Suprapubic skin (tissue), 3 donors: ENCODE results near the gene ZNF229.

Source experiments
- CTCF ChIP-seq, 2 donors: fragments of 200-600 bp in 1 of 2; fragments of 450-650 bp in 1 of 2; sonication (generic) in 1 of 2; IDR thresholded peaks; one replicate each; pipeline ENCODE4 v1.5.1; 2016 to 2019; ENCODE audit warnings: antibody characterized with exemption in 2 of 2, mild to moderate bottlenecking in 1 of 2, moderate library complexity in 1 of 2
- EP300 ChIP-seq: sonication (generic); formaldehyde crosslinking; IDR thresholded peaks from one replicate; pipeline ENCODE4 v1.6.1; 2017; ENCODE audit warnings: antibody characterized with exemption
- POLR2A ChIP-seq, 2 donors: fragments of 450-650 bp; IDR thresholded peaks; one replicate each; pipeline ENCODE4 v1.6.1; 2017; ENCODE audit warnings: antibody characterized with exemption in 2 of 2, mild to moderate bottlenecking in 2 of 2, moderate library complexity in 2 of 2

DNA sequence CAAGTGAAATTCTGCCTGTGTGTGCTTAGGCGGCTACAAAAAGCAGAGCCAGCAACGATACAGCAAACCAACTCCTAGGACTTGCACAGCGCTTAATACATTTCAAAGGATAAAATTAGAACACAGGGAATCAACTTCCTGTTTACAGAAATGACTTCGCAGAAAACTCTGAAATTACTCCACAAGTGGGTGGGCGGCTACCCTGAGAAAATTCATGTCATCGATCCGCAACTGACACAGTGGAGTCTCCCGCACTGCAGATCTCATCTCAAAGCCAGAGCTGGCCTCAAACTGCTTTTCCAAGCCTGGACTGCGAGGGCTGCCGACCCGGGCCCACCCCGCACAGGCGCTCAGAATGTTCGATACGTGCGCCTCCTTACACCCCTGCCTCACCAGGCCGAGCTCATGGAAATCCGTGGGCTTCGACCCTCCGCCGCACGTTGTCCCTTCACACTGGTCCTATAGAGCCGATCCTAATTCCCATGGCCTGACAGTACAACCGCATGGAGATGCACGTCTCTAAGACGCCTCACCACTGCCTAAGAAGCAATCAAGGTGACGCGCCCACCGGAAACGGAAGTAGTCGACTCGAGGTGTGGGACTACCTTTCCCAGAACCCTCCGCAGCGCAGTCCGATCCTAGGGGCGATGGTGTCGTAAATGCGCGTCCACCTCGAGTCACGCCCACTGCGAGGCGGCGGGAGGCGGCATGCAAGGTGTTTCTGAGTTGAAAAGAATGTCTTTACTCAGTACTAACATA is at the start of gene ZNF229:
- TF ChIP-seq CTCF (IDR thresholded peaks at IDR 0.05) (no peak), POLR2A (IDR thresholded peaks at IDR 0.05) (no peak), EP300 (no peak)
